ES-I3 (cell line): ENCODE data around the gene CARNS1.

Experiments
- H3K36me3 ChIP-seq: 2 replicates; pipeline ENCODE4 v1.6.1; 2013; ENCODE audit warnings: mild to moderate bottlenecking, low read length, control low read depth, moderate library complexity; ENCODE audit not compliant: insufficient read depth
- H3K4me1 ChIP-seq: 2 replicates; pipeline ENCODE4 v1.6.1; 2013; ENCODE audit warnings: mild to moderate bottlenecking, control low read depth, low read length; ENCODE audit not compliant: insufficient read depth
- H3K9ac ChIP-seq: 2 replicates; pipeline ENCODE4 v1.6.1; 2013; ENCODE audit warnings: low read depth, mild to moderate bottlenecking, low read length, moderate library complexity
- H3K9me3 ChIP-seq: 2 replicates; pipeline ENCODE4 v1.6.1; 2013; ENCODE audit warnings: mild to moderate bottlenecking, low read length, moderate library complexity; ENCODE audit not compliant: control insufficient read depth, insufficient read depth

Gene CARNS1

GRCh38 chr11:67431346-67432249 is 16.1 kb downstream of the CARNS1 start:
- peaks cover 5% of the 10 kb centered on the region; the same call in 1 of the 2 replicates for H3K4me1 ChIP-seq
- H3K9ac ChIP-seq, result no peak overlapping the region

GRCh38 chr11:67432655-67433349 is 17.3 kb downstream of the CARNS1 start:
- Histone ChIP-seq H3K4me1 (peaks cover 15% of the 10 kb centered on the region; the same call in 1 of the 2 replicates), H3K9ac (no peak overlapping the region), H3K36me3 (peaks cover 4% of the 10 kb centered on the region; the same call in 1 of the 2 replicates), H3K9me3 (no peaks in the 10 kb centered on the region)

More at GRCh38 chr11:67431346-67432249, 16.1 kb downstream of the CARNS1 start:
- no peaks in the 10 kb centered on the region for H3K9me3 ChIP-seq
- peaks cover 2% of the 10 kb centered on the region; the same call in 1 of the 2 replicates for H3K36me3 ChIP-seq

- Histone ChIP-seq H3K9me3 (no peaks in the 10 kb centered on the region), H3K36me3 (peaks cover 6% of the 10 kb centered on the region; the same call in 1 of the 2 replicates), H3K4me1 (peaks cover 17% of the 10 kb centered on the region; the same call in 1 of the 2 replicates), H3K9ac (no peak overlapping the region)
These were observed 18.3 kb downstream of the CARNS1 start for GRCh38 chr11:67433536-67434394.

DNA sequence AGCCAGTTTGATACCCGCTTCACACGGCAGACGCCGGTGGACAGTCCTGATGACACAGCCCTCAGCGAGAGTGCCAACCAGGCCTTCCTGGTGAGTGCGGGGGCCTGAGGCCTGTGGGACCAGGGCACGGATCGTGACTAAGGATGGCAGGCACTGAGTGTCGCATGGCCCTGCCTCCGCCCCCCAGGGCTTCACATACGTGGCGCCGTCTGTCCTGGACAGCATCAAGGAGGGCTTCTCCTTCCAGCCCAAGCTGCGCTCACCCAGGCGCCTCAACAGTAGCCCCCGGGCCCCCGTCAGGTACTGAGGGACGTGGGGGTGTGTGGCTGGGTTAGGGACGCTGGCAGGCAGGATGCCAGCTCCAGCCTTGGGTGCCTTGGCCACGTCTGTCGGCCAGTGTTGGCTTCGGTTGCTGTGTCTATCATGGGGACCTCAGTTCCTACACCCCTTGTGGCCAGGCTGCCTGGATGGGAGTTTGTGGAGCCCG is 19.0 kb downstream of the CARNS1 start:
- Histone ChIP-seq H3K9ac (no peak overlapping the region), H3K36me3 (peaks cover 6% of the 10 kb centered on the region; the same call in 1 of the 2 replicates)

DNA sequence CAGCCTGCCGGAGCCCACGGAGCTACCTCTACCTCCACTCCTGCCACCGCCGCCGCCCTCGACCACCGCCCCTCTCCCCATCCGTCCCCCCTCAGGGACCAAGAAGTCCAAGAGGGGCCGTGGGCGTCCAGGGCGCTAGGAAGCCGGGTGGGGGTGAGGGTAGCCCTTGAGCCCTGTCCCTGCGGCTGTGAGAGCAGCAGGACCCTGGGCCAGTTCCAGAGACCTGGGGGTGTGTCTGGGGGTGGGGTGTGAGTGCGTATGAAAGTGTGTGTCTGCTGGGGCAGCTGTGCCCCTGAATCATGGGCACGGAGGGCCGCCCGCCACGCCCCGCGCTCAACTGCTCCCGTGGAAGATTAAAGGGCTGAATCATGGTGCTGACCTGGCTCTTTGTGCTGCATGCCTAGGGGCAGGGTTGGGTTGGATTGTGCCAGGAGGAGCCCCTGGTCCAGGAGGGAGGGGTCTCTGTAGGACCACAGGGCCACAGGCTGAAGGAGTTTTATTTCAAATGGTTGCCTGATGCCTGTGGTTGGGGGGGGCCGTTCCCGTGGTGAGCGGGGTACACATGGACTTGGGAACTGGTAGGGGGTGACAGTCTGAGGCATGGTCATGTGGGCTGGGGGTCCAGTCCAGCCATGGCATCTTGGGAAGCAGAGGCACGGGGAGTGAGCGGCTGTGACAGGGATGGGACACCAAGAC is 19.7 kb downstream of the CARNS1 start:
- H3K9ac ChIP-seq, result no peak overlapping the region
- no peaks in the 10 kb centered on the region for H3K9me3 ChIP-seq
- peaks cover 17% of the 10 kb centered on the region; the same call in 1 of the 2 replicates for H3K4me1 ChIP-seq
- peaks cover 6% of the 10 kb centered on the region; the same call in 1 of the 2 replicates for H3K36me3 ChIP-seq

More for the DNA sequence above, 19.0 kb downstream of the CARNS1 start:
- no peaks in the 10 kb centered on the region for H3K9me3 ChIP-seq
- peaks cover 17% of the 10 kb centered on the region; the same call in 1 of the 2 replicates for H3K4me1 ChIP-seq

DNA sequence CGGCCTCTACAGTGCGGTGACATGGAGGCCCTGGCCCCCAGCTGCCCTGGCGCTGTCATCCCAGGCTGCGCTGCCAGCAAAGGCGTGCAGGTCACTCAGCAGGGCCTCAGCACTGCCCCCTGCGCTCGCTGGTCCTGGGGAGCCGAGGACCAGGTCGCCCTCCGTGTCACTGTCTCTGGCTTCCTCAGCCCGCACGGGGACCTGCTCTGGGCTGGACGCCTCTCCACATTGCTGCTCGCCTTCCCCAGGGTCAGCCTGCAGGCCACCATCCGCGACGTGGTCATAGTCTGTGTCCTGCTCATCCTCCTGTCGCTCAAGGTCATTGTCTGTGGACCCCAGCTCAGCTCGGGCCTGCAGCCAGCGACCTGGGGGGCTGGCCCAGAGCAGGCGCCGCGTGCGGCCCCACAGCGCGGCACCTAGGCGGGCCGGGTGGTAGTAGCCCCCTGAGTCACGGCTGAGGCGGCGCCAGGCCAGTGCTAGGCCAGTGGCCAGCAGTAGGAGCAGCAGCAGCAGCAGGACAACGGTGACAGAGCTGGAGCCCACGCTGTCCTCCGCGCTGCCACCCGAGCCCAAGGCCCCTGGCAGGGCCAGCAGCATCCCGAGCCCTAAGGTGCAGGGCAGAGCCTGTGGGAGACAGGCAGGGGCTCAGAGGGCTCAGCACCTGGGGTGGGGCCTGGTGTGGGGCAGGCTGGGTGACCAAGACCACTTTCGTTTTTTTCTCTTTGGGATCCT is 20.4 kb downstream of the CARNS1 start:
- Histone ChIP-seq H3K4me1 (peaks cover 17% of the 10 kb centered on the region; the same call in 1 of the 2 replicates), H3K9ac (no peak overlapping the region), H3K9me3 (no peaks in the 10 kb centered on the region), H3K36me3 (peaks cover 6% of the 10 kb centered on the region; the same call in 1 of the 2 replicates)

DNA sequence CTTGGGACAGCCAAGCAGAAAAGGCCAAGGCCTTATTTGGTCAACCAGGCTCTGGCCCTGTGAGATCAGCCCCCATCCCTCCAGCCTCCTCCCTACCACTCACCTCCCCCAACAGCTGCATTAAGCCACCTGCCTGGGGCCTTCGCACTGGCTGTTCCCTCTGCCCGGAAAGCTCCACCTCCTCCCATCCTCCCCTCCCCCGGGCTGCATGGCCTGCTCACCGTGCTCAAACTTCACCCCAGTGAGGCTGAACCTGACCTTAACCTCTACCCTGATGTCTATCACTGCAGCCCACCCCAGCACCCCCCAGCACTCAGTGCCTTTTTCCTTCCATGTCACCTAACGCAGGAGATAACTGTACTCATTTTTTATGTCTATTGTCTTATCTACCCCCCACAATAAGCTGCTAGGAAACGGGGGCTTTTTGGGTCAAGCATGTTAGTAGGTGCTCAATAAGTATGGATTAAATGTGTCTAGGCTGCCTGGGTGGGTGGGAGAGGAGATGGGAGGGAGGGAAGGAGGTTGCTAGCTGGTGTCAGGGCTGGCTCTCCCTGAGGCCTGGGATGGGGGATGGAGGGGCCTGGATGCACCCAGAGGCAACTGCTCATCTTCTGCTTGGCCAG is 21.1 kb downstream of the CARNS1 start:
- no peak overlapping the region for H3K9ac ChIP-seq
- H3K36me3 ChIP-seq, result 0 out of 2 replicates have a peak, but pooled peaks cover 6% of the 10 kb centered on the region
- H3K4me1 ChIP-seq, result peaks cover 17% of the 10 kb centered on the region; the same call in 1 of the 2 replicates
- no peaks in the 10 kb centered on the region for H3K9me3 ChIP-seq

DNA sequence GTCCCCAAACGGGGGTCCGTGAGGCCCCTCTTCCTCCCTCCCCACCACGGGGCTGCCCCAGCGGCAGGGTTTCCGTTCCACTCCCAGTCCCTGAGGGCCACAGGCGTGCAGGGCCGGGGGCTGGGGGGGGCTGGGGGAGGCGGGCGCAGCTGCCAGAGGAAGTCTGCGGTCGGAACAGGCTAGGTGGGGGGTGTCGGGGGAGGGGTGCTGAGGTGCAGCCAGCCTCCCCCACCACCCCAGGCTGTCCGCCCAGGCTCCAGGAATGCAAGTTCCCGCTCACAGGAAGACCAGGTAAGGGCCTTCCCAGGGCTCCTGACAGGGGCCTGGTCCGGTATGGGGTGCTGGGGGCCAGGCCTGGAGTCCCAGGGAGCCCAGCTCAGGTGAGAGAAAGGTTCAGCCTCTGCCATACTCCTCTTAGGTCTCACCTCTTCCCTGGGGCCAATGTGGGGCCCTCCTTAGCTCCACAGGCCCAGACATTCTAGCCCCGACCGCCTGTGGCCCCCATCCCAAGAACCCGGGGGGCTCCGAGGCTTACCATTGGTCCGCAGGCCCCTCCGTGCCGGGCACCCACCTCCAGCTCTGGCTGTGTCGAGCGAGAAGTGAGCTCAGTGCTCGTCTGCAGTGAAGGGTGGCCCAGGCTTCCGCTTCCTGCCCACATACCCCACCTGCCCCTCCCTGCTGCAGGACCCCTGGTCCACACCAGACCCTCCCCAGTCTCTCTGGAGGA is 21.8 kb downstream of the CARNS1 start, which contains the start of gene PTPRCAP:
PTPRCAP (minus strand) TSS at position 601 of the 727 bp plus-strand sequence; CDS start at position 538, 63 bp downstream.
- peaks cover 17% of the 10 kb centered on the region; the same call in 1 of the 2 replicates for H3K4me1 ChIP-seq
- H3K36me3 ChIP-seq, result 0 out of 2 replicates have a peak, but pooled peaks cover 7% of the 10 kb centered on the region
- no peaks in the 10 kb centered on the region for H3K9me3 ChIP-seq
- no peak within 1 kb of the TSS for H3K9ac ChIP-seq

DNA sequence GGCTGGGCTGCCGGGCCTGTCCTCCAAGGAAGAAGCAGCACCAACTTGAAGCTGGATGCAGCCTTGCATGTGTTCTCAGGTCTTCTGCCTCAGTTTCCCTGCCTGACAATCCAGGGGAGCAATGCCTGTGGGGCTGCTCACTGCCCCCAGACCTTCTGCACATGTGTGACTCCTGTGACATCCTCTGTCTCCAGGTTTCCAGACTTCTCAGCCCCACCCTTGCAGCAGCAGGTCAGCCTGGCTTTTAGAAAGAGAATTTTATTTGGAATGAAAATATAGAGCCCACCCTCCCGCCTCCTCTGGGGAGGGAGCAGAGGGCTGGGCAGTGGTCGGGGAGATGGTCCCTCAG is 22.3 kb downstream of the CARNS1 start:
- no peak overlapping the region for H3K9ac ChIP-seq
- H3K36me3 ChIP-seq, result 0 out of 2 replicates have a peak, but pooled peaks cover 7% of the 10 kb centered on the region
- no peaks in the 10 kb centered on the region for H3K9me3 ChIP-seq
- H3K4me1 ChIP-seq, result peaks cover 17% of the 10 kb centered on the region; the same call in 1 of the 2 replicates

DNA sequence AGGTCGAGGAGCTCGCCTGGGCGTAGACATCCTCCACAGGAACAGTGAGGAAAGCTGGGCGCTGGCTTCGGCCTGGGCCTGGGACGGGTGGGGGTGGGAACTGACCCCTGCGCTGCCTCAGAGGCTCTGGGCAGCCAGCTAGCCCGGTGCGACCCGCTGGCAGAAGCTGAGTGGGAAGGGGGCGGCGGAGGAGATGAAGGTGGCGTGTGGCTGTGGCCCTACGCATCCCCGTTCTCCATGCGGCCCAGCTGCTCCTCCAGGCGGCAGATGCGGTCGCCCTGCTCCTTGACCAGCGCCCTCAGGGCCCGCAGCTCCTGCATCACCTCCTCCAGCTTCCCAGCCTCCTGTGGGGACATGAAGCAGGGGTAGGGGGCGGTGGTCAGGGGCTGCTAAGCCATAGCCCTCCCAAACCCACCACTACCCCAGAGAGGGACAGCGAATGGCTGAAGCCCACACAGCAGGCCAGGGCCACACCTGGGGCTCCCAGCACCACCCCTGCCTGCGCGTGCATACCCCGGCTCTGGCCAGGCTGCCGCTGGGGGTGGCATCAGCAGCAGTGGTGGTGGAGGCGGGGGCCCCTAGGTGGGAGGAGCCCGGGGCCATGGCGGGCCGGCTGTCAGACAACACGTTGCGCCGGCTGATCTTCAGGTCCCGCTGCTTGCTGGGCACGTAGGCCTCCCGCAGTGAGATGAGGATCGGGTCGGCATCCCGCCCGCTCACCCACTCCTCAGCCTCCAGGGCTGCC is 22.9 kb downstream of the CARNS1 start:
- H3K9me3 ChIP-seq, result no peaks in the 10 kb centered on the region

More for the DNA sequence above, 22.9 kb downstream of the CARNS1 start:
- Histone ChIP-seq H3K36me3 (0 out of 2 replicates have a peak, but pooled peaks cover 7% of the 10 kb centered on the region), H3K4me1 (peaks cover 17% of the 10 kb centered on the region; the same call in 1 of the 2 replicates), H3K9ac (no peak overlapping the region)
